ENCODE data around the gene BBOX1. TPM values are rescaled to one million over a fixed set of nuclear protein-coding genes. Genes with fewer than 3 reads are reported as not detected.

Gene BBOX1
- polyA plus RNA-seq, 1 donor from 2014 or later: not detected

GRCh38 chr11:27028561-27028965 lies 12.1 kb upstream of the BBOX1 start:
- Histone ChIP-seq H2AFZ (ENCODE audit: low read depth, low read length) (no peak overlapping the region), H3K79me2 (replicated peaks; ENCODE audit: insufficient read depth, low read length) (no peaks in the 10 kb centered on the region), H4K20me1 (ENCODE audit: insufficient read depth) (no peaks in the 10 kb centered on the region), H3K36me3 (ENCODE audit: insufficient read depth, low read length) (no peaks in the 10 kb centered on the region), H3K9me2 (ENCODE audit: insufficient read depth, low read length) (no peaks in the 10 kb centered on the region), H3K4me3 (ENCODE audit: low read length) (no peak overlapping the region), H3F3A (ENCODE audit: insufficient read depth, low read length, poor library complexity, severe bottlenecking) (no peaks in the 10 kb centered on the region), H3K9me3 (ENCODE audit: low read length) (no peaks in the 10 kb centered on the region), H3K9ac (ENCODE audit: low read length) (no peak overlapping the region), H3K4me2 (ENCODE audit: low read length) (no peak overlapping the region), H3K27ac (ENCODE audit: low read length) (no peak overlapping the region), H3K27me3 (ENCODE audit: insufficient read depth, low read depth, low read length) (no peaks in the 10 kb centered on the region)
- TF ChIP-seq EP300 (conservative IDR thresholded peaks at IDR 0.05; ENCODE audit: poor library complexity, severe bottlenecking): no peak
- no peak for TF ChIP-seq POLR2AphosphoS5 (IDR thresholded peaks at IDR 0.05)
- TF ChIP-seq REST (IDR thresholded peaks at IDR 0.05; ENCODE audit: borderline replicate concordance): no peak
- no peak for TF ChIP-seq MXI1 (conservative IDR thresholded peaks at IDR 0.05; ENCODE audit: poor library complexity, severe bottlenecking)
- no peak for TF ChIP-seq SMC3 (conservative IDR thresholded peaks at IDR 0.05; ENCODE audit: poor library complexity)
- TF ChIP-seq EZH2 (IDR thresholded peaks at IDR 0.05; ENCODE audit: borderline replicate concordance, insufficient read depth, low read length, poor library complexity, severe bottlenecking): no peak
- TF ChIP-seq TAF1 (IDR thresholded peaks at IDR 0.05; ENCODE audit: low read depth): no peak
- no peak for TF ChIP-seq RAD21 (conservative IDR thresholded peaks at IDR 0.05)
- no peak for TF ChIP-seq CTCF (IDR thresholded peaks at IDR 0.05; ENCODE audit: poor library complexity, severe bottlenecking)

- Histone ChIP-seq H3K27ac (ENCODE audit: low read length) (no peak overlapping the region), H3K9ac (ENCODE audit: low read length) (no peak overlapping the region), H2AFZ (ENCODE audit: low read depth, low read length) (no peak overlapping the region), H3K79me2 (replicated peaks; ENCODE audit: insufficient read depth, low read length) (no peaks in the 10 kb centered on the region), H3K4me2 (ENCODE audit: low read length) (no peak overlapping the region), H3K36me3 (ENCODE audit: insufficient read depth, low read length) (no peaks in the 10 kb centered on the region), H3F3A (ENCODE audit: insufficient read depth, low read length, poor library complexity, severe bottlenecking) (no peaks in the 10 kb centered on the region), H3K9me3 (ENCODE audit: low read length) (no peaks in the 10 kb centered on the region), H3K27me3 (ENCODE audit: insufficient read depth, low read depth, low read length) (no peaks in the 10 kb centered on the region), H3K4me3 (ENCODE audit: low read length) (no peak overlapping the region), H4K20me1 (ENCODE audit: insufficient read depth) (no peaks in the 10 kb centered on the region), H3K9me2 (ENCODE audit: insufficient read depth, low read length) (no peaks in the 10 kb centered on the region)
- TF ChIP-seq RAD21 (conservative IDR thresholded peaks at IDR 0.05) (no peak), CTCF (IDR thresholded peaks at IDR 0.05; ENCODE audit: poor library complexity, severe bottlenecking) (no peak), POLR2AphosphoS5 (IDR thresholded peaks at IDR 0.05) (no peak), EP300 (conservative IDR thresholded peaks at IDR 0.05; ENCODE audit: poor library complexity, severe bottlenecking) (no peak), EZH2 (IDR thresholded peaks at IDR 0.05; ENCODE audit: borderline replicate concordance, insufficient read depth, low read length, poor library complexity, severe bottlenecking) (no peak), MXI1 (conservative IDR thresholded peaks at IDR 0.05; ENCODE audit: poor library complexity, severe bottlenecking) (no peak), TAF1 (IDR thresholded peaks at IDR 0.05; ENCODE audit: low read depth) (no peak), SMC3 (conservative IDR thresholded peaks at IDR 0.05; ENCODE audit: poor library complexity) (no peak), REST (IDR thresholded peaks at IDR 0.05; ENCODE audit: borderline replicate concordance) (no peak)
Observed at GRCh38 chr11:27029966-27030365, 10.6 kb upstream of the BBOX1 start.

Data from neural cell (in vitro differentiated cells).